Loucy (cell line): ENCODE data around the gene TMEM54.

Experiments
- H2AFZ ChIP-seq: fragments of 200-600 bp; sonication (generic); 2 replicates; pipeline ENCODE4 v1.6.0; 2016; ENCODE audit warnings: antibody characterized with exemption, mild to moderate bottlenecking, low read length, moderate library complexity
- H3F3A ChIP-seq: fragments of 200-600 bp; 2 replicates; pipeline ENCODE4 v1.6.0; 2016; ENCODE audit warnings: antibody characterized with exemption, low read depth, mild to moderate bottlenecking
- H3K27me3 ChIP-seq: fragments of 200-600 bp; sonication (generic); 2 replicates; pipeline ENCODE4 v1.6.1; 2014; ENCODE audit warnings: low read length, mild to moderate bottlenecking; ENCODE audit not compliant: insufficient read depth, poor library complexity, severe bottlenecking
- H3K36me3 ChIP-seq: fragments of 200-600 bp; sonication (generic); 2 replicates; pipeline ENCODE4 v1.6.1; 2016; ENCODE audit warnings: low read length; ENCODE audit not compliant: insufficient read depth
- H3K4me1 ChIP-seq: fragments of 200-600 bp; sonication (generic); 2 replicates; pipeline ENCODE4 v1.5.1; 2014; ENCODE audit warnings: low read length, mild to moderate bottlenecking; ENCODE audit not compliant: insufficient read depth, poor library complexity, severe bottlenecking
- H3K4me2 ChIP-seq: fragments of 200-600 bp; sonication (generic); 2 replicates; pipeline ENCODE4 v1.6.0; 2014; ENCODE audit warnings: antibody characterized with exemption, low read length, low read depth, mild to moderate bottlenecking; ENCODE audit not compliant: poor library complexity, severe bottlenecking
- H3K4me3 ChIP-seq: fragments of 200-600 bp; sonication (generic); 2 replicates; pipeline ENCODE4 v1.5.1; 2014; ENCODE audit warnings: low read length, mild to moderate bottlenecking, mixed read lengths; ENCODE audit not compliant: poor library complexity, severe bottlenecking
- H3K79me2 ChIP-seq: fragments of 200-600 bp; sonication (generic); 2 replicates; pipeline ENCODE4 v1.6.1; 2014; ENCODE audit warnings: low read length; ENCODE audit not compliant: insufficient read depth
- H3K9ac ChIP-seq: fragments of 200-600 bp; sonication (generic); 2 replicates; pipeline ENCODE4 v1.6.0; 2014; ENCODE audit warnings: mild to moderate bottlenecking, low read depth, low read length, moderate library complexity; ENCODE audit not compliant: poor library complexity, severe bottlenecking
- H3K9me2 ChIP-seq: fragments of 200-600 bp; sonication (generic); replicated peaks from 2 replicates; pipeline ENCODE4 v1.6.1; 2016; ENCODE audit warnings: low read depth, low read length, mixed read lengths
- H3K9me3 ChIP-seq: fragments of 200-600 bp; sonication (generic); 2 replicates; pipeline ENCODE4 v1.6.1; 2014; ENCODE audit warnings: mild to moderate bottlenecking, antibody characterized with exemption, low read length, low read depth; ENCODE audit not compliant: insufficient read depth
- H4K20me1 ChIP-seq: fragments of 200-600 bp; sonication (generic); 2 replicates; pipeline ENCODE4 v1.6.0; 2014; ENCODE audit warnings: antibody characterized with exemption, low read length, mild to moderate bottlenecking; ENCODE audit not compliant: insufficient read depth, poor library complexity, severe bottlenecking
- CTCF ChIP-seq: fragments of 200-600 bp; sonication (generic); conservative IDR thresholded peaks from 2 replicates; pipeline ENCODE4 v1.5.1; 2014; ENCODE audit warnings: mild to moderate bottlenecking, antibody characterized with exemption, low read length
- EZH2phosphoT487 ChIP-seq: fragments of 200-600 bp; IDR thresholded peaks from 2 replicates; pipeline ENCODE4 v1.6.1; 2018; ENCODE audit warnings: antibody characterized with exemption, mild to moderate bottlenecking, moderate library complexity, borderline replicate concordance

Gene TMEM54

GRCh38 chr1:32892368-32893197 lies 8.6 kb downstream of the TMEM54 start:
- Histone ChIP-seq H3K4me3 (no peak overlapping the region), H3K27me3 (no peaks in the 10 kb centered on the region), H2AFZ (no peak overlapping the region), H3K9ac (no peak overlapping the region), H3K9me3 (no peaks in the 10 kb centered on the region), H3K9me2 (no peaks in the 10 kb centered on the region), H3K4me2 (no peak overlapping the region), H3F3A (no peaks in the 10 kb centered on the region), H4K20me1 (no peaks in the 10 kb centered on the region), H3K36me3 (no peaks in the 10 kb centered on the region), H3K79me2 (no peaks in the 10 kb centered on the region), H3K4me1 (no peaks in the 10 kb centered on the region)
- TF ChIP-seq CTCF (no peak), EZH2phosphoT487 (no peak)

GRCh38 chr1:32891630-32892029 lies 9.6 kb downstream of the TMEM54 start:
- Histone ChIP-seq H4K20me1 (no peaks in the 10 kb centered on the region), H2AFZ (no peak overlapping the region), H3K79me2 (no peaks in the 10 kb centered on the region), H3K4me3 (no peak overlapping the region), H3K9me3 (no peaks in the 10 kb centered on the region), H3K27me3 (no peaks in the 10 kb centered on the region), H3K9me2 (no peaks in the 10 kb centered on the region), H3K9ac (no peak overlapping the region), H3F3A (no peaks in the 10 kb centered on the region), H3K4me2 (no peak overlapping the region), H3K4me1 (no peaks in the 10 kb centered on the region), H3K36me3 (no peaks in the 10 kb centered on the region)
- no peak for TF ChIP-seq CTCF
- TF ChIP-seq EZH2phosphoT487, result no peak

GRCh38 chr1:32891241-32891570 lies 10.0 kb downstream of the TMEM54 start:
- no peaks in the 10 kb centered on the region for H3K79me2 ChIP-seq
- TF ChIP-seq CTCF (no peak), EZH2phosphoT487 (no peak)
- no peaks in the 10 kb centered on the region for H3K9me2 ChIP-seq
- H2AFZ ChIP-seq, result no peak overlapping the region
- no peaks in the 10 kb centered on the region for H4K20me1 ChIP-seq
- no peaks in the 10 kb centered on the region for H3K4me1 ChIP-seq
- H3F3A ChIP-seq, result no peaks in the 10 kb centered on the region
- no peaks in the 10 kb centered on the region for H3K9me3 ChIP-seq
- no peaks in the 10 kb centered on the region for H3K27me3 ChIP-seq
- no peak overlapping the region for H3K4me2 ChIP-seq
- no peak overlapping the region for H3K4me3 ChIP-seq
- no peak overlapping the region for H3K9ac ChIP-seq
- H3K36me3 ChIP-seq, result no peaks in the 10 kb centered on the region
